RWPE2 (cell line): ENCODE measurements around the gene DPT.

Experiments
- ATAC-seq: fragments of 200-7000 bp; cut with Tn5 transposase; 3 replicates; pipeline ENCODE4 v1.9.1; 2021; ENCODE audit warnings: low read depth
- DNase-seq: peaks from one replicate; pipeline ENCODE4 v3.0.0-alpha.2; 2020; ENCODE audit warnings: low spot score
- H3K27ac ChIP-seq: fragments of 450-650 bp; 2 replicates; pipeline ENCODE4 v1.5.1; 2017; ENCODE audit warnings: mild to moderate bottlenecking; ENCODE audit not compliant: poor library complexity, severe bottlenecking
- H3K27me3 ChIP-seq: fragments of 250-450 bp; sonication (Bioruptor Pico); 2 replicates; pipeline ENCODE4 v1.5.1; 2021; ENCODE audit warnings: mild to moderate bottlenecking, moderate library complexity; ENCODE audit not compliant: insufficient read depth, poor library complexity, severe bottlenecking
- H3K36me3 ChIP-seq: fragments of 250-450 bp; sonication (Bioruptor Pico); 2 replicates; pipeline ENCODE4 v1.5.1; 2020; ENCODE audit warnings: low read depth, mild to moderate bottlenecking, moderate library complexity
- H3K4me1 ChIP-seq: fragments of 250-450 bp; sonication (Bioruptor Pico); 2 replicates; pipeline ENCODE4 v1.5.1; 2021; ENCODE audit warnings: mild to moderate bottlenecking, moderate library complexity; ENCODE audit not compliant: insufficient read depth, poor library complexity, severe bottlenecking
- H3K4me3 ChIP-seq: fragments of 250-450 bp; sonication (Bioruptor Pico); 2 replicates; pipeline ENCODE4 v1.5.1; 2021; ENCODE audit warnings: mild to moderate bottlenecking, moderate library complexity; ENCODE audit not compliant: severe bottlenecking
- H3K9me3 ChIP-seq: fragments of 250-450 bp; sonication (Bioruptor Pico); 2 replicates; pipeline ENCODE4 v1.5.1; 2021; ENCODE audit warnings: mild to moderate bottlenecking, moderate library complexity; ENCODE audit not compliant: severe bottlenecking
- TF ChIP-seq, protein P1 (sequence below): fragments of 450-650 bp; IDR thresholded peaks from one replicate; pipeline ENCODE4 v1.5.1; 2017; ENCODE audit warnings: mild to moderate bottlenecking, moderate library complexity; ENCODE audit not compliant: poor library complexity, severe bottlenecking

The DPT gene

GRCh38 chr1:168720839-168721238 is 8.2 kb downstream of the DPT start:
- Histone ChIP-seq H3K27ac (no peak overlapping the region), H3K9me3 (no peaks in the 10 kb centered on the region), H3K27me3 (no peaks in the 10 kb centered on the region), H3K4me1 (peaks cover 13% of the 10 kb centered on the region), H3K36me3 (no peaks in the 10 kb centered on the region), H3K4me3 (no peak overlapping the region)
- ATAC-seq: no peak
- TF ChIP-seq, protein P1, sequence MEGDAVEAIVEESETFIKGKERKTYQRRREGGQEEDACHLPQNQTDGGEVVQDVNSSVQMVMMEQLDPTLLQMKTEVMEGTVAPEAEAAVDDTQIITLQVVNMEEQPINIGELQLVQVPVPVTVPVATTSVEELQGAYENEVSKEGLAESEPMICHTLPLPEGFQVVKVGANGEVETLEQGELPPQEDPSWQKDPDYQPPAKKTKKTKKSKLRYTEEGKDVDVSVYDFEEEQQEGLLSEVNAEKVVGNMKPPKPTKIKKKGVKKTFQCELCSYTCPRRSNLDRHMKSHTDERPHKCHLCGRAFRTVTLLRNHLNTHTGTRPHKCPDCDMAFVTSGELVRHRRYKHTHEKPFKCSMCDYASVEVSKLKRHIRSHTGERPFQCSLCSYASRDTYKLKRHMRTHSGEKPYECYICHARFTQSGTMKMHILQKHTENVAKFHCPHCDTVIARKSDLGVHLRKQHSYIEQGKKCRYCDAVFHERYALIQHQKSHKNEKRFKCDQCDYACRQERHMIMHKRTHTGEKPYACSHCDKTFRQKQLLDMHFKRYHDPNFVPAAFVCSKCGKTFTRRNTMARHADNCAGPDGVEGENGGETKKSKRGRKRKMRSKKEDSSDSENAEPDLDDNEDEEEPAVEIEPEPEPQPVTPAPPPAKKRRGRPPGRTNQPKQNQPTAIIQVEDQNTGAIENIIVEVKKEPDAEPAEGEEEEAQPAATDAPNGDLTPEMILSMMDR: no peak
- no peak for DNase-seq

- Histone ChIP-seq H3K36me3 (no peaks in the 10 kb centered on the region), H3K4me1 (peaks cover 13% of the 10 kb centered on the region), H3K4me3 (no peak overlapping the region), H3K27ac (peak overlapping the region; percentile 78), H3K27me3 (no peaks in the 10 kb centered on the region), H3K9me3 (no peaks in the 10 kb centered on the region)
- DNase-seq (peak; percentile 76), ATAC-seq (peak; percentile 98)
- TF ChIP-seq, protein P1: no peak
These were observed 9.5 kb downstream of the DPT start for GRCh38 chr1:168719306-168720111.

DNA sequence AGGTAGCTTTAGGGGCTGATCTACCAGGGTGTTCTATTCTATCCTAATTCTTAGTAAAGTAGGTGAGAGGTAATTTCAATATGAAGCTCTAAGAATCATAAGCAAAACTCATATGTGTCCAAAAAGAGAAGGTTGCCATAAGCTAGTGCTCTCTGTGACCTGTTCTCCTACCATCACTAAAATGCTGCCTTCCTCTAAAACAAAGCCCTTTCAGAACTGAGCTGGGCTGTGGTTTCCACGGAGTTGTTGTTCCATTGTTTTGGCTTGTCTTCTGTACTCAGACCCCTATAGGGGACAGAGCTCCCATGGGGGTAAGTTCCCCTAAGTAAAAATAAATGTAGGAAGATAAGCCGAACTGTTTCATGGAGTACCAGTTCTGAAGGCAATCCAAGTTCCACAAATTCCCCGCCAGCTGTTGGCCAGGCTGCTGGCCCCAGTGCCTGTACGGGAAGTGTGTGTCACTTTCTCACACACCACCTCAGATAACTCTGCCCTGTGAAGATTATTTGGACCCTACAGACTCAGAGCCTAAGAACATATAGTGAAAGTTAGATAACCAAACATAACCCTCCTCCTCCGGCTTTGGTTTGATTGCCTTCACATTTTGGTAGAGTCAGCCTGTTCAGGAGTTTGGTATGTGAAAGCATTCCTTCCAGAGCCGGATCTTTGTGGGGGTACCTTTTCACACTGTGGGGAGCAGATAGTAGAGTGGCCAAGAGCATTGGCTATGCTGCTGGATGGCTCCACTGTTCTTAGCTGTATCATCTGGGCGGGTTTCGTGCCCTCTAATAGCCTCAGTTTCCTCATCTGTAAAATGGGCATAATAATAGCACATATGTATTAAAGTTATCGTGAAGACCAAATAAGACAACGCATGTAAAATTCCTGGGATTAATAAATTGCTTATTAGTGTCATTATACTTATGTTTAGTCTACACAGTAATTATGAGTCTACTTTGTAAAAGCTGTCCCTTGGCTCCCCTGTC is 10.8 kb downstream of the DPT start:
- peak overlapping the region; percentile 78 for H3K27ac ChIP-seq

GRCh38 chr1:168714012-168714411 is 15.0 kb downstream of the DPT start:
- DNase-seq: no peak

More for the DNA sequence above, 10.8 kb downstream of the DPT start:
- Histone ChIP-seq H3K4me3 (no peak overlapping the region), H3K36me3 (no peaks in the 10 kb centered on the region), H3K27me3 (no peaks in the 10 kb centered on the region), H3K9me3 (no peaks in the 10 kb centered on the region), H3K4me1 (peaks cover 13% of the 10 kb centered on the region)
- no peak for DNase-seq
- ATAC-seq: no peak
- TF ChIP-seq, protein P1: no peak

More at GRCh38 chr1:168714012-168714411, 15.0 kb downstream of the DPT start:
- Histone ChIP-seq H3K4me3 (no peak overlapping the region), H3K27me3 (no peaks in the 10 kb centered on the region), H3K27ac (peak overlapping the region; percentile 6), H3K4me1 (peaks cover 20% of the 10 kb centered on the region), H3K36me3 (no peaks in the 10 kb centered on the region), H3K9me3 (no peaks in the 10 kb centered on the region)
- TF ChIP-seq, protein P1: no peak
- ATAC-seq: no peak
